PC-3 (cell line): ENCODE data around the gene SALL4. TPM values are rescaled to one million over a fixed set of nuclear protein-coding genes. Genes with fewer than 3 reads are reported as not detected.

Experiments used
- ATAC-seq: fragments of 200-7000 bp; cut with Tn5 transposase; 2 replicates; pipeline ENCODE4 v1.9.1; 2020; ENCODE audit warnings: mild to moderate bottlenecking, moderate library complexity
- BruUV-seq: library from RNA; stranded (reverse); fragments of 400-500 nt; replicated peaks from 2 replicates; lab custom pipeline; 2021; lab: Mats Ljungman, UMichigan
- CTCF ChIA-PET: fragments of 300-600 bp; sonication (Branson Sonifier 250); formaldehyde crosslinking; loops from one replicate; lab custom pipeline; 2022; ENCODE audit warnings: antibody characterized with exemption; lab: Charles Lee
- POLR2A ChIA-PET: fragments of 300-600 bp; sonication (Branson Sonifier 250); formaldehyde crosslinking; loops from one replicate; lab custom pipeline; 2022; ENCODE audit warnings: antibody characterized with exemption; ENCODE audit not compliant: unreplicated experiment; lab: Charles Lee
- DNase-seq: peaks from one replicate; pipeline ENCODE4 v3.0.0-alpha.2; 2015
- H2AFZ ChIP-seq: fragments of 300-600 bp; sonication (generic); 2 replicates; pipeline ENCODE4 v1.6.0; 2016; ENCODE audit warnings: antibody characterized with exemption, low read length
- H3F3A ChIP-seq: fragments of 300-600 bp; sonication (generic); one replicate; pipeline ENCODE4 v1.6.0; 2017; ENCODE audit warnings: antibody characterized with exemption, low read length, control low read depth, mild to moderate bottlenecking; ENCODE audit not compliant: unreplicated experiment
- H3K27ac ChIP-seq: fragments of 300-600 bp; sonication (generic); 2 replicates; pipeline ENCODE4 v1.5.1; 2016; ENCODE audit warnings: mild to moderate bottlenecking, low read length
- H3K27me3 ChIP-seq: fragments of 300-600 bp; sonication (generic); 2 replicates; pipeline ENCODE4 v1.6.1; 2016; ENCODE audit warnings: low read length, mixed read lengths
- H3K36me3 ChIP-seq: fragments of 300-600 bp; sonication (generic); 2 replicates; pipeline ENCODE4 v1.6.1; 2016; ENCODE audit warnings: low read depth, mixed run types, low read length, mixed read lengths
- H3K4me1 ChIP-seq: fragments of 300-600 bp; sonication (generic); 2 replicates; pipeline ENCODE4 v1.5.1; 2016; ENCODE audit warnings: low read length; ENCODE audit not compliant: insufficient read depth
- H3K4me2 ChIP-seq: fragments of 300-600 bp; sonication (generic); 2 replicates; pipeline ENCODE4 v1.6.0; 2016; ENCODE audit warnings: low read length
- H3K4me3 ChIP-seq: fragments of 300-600 bp; sonication (generic); 2 replicates; pipeline ENCODE4 v1.5.1; 2016; ENCODE audit warnings: mild to moderate bottlenecking, low read length, mixed read lengths
- H3K79me2 ChIP-seq: fragments of 300-600 bp; sonication (generic); 2 replicates; pipeline ENCODE4 v1.6.1; 2017; ENCODE audit warnings: low read length, mixed read lengths
- H3K9ac ChIP-seq: fragments of 300-600 bp; sonication (generic); 2 replicates; pipeline ENCODE4 v1.6.0; 2016; ENCODE audit warnings: mild to moderate bottlenecking, low read length
- H3K9me2 ChIP-seq: fragments of 300-600 bp; sonication (generic); replicated peaks from 2 replicates; pipeline ENCODE4 v1.6.1; 2016; ENCODE audit warnings: mixed run types, low read length, mixed read lengths
- H3K9me3 ChIP-seq: fragments of 300-600 bp; sonication (generic); 2 replicates; pipeline ENCODE4 v1.6.1; 2016; ENCODE audit warnings: low read length, mixed read lengths
- H4K20me1 ChIP-seq: fragments of 300-600 bp; sonication (generic); 2 replicates; pipeline ENCODE4 v1.6.1; 2016; ENCODE audit warnings: low read length, mixed read lengths
- CTCF ChIP-seq: fragments of 300-600 bp; sonication (generic); conservative IDR thresholded peaks from 2 replicates; pipeline ENCODE4 v1.5.1; 2017; ENCODE audit warnings: antibody characterized with exemption, low read depth, mild to moderate bottlenecking, low read length
- EZH2 ChIP-seq: fragments of 300-600 bp; sonication (generic); IDR thresholded peaks from one replicate; pipeline ENCODE4 v1.6.1; 2017; ENCODE audit warnings: antibody characterized with exemption, mild to moderate bottlenecking, low read length; ENCODE audit not compliant: unreplicated experiment
- EZH2phosphoT487 ChIP-seq: fragments of 300-600 bp; sonication (generic); IDR thresholded peaks from 2 replicates; pipeline ENCODE4 v1.6.1; 2018; ENCODE audit warnings: mild to moderate bottlenecking, antibody characterized with exemption, low read length, borderline replicate concordance
- intact Hi-C: fragments of 100-400 bp; cut with micrococcal nuclease; formaldehyde crosslinking; loops from 2 replicates; pipeline ENCODE4 v1.9.0; 2023
- total RNA-seq: library from RNA; depleted of rRNA; stranded (reverse); fragments of >200 nt; gene quantifications from 2 replicates; pipeline ENCODE4 v1.2.3, GENCODE V29; 2014; rRNA removed

SALL4 gene
- total RNA-seq, 1 experiment from 2014 or later = 3.1 TPM

- Histone ChIP-seq H3K9me3 (no peaks in the 10 kb centered on the region), H3K27me3 (no peaks in the 10 kb centered on the region), H2AFZ (no peak overlapping the region), H3K4me3 (no peak overlapping the region), H3K9me2 (no peaks in the 10 kb centered on the region), H3K4me2 (no peak overlapping the region), H3K79me2 (peaks cover 29% of the 10 kb centered on the region), H4K20me1 (no peaks in the 10 kb centered on the region), H3K9ac (no peak overlapping the region), H3K4me1 (peaks cover 23% of the 10 kb centered on the region), H3F3A (no peaks in the 10 kb centered on the region), H3K27ac (peak overlapping the region; percentile 21; the same call in 1 of the 2 replicates), H3K36me3 (no peaks in the 10 kb centered on the region)
- no peak for TF ChIP-seq CTCF
- TF ChIP-seq EZH2 = no peak
- no peak for TF ChIP-seq EZH2phosphoT487
- no peak for ATAC-seq
- ChIA-PET POLR2A (no interaction called here), CTCF (no interaction called here)
- DNase-seq = no peak
- intact Hi-C loops = no loop called here
- BruUV-seq = no TSS peak
These were observed 67.2 kb downstream of the SALL4 start for GRCh38 chr20:51734876-51735720.

- CTCF ChIA-PET = no interaction called here
- H3K4me3 ChIP-seq = no peak overlapping the region
- intact Hi-C loops = no loop called here
These were observed 69.3 kb downstream of the SALL4 start for GRCh38 chr20:51733070-51733469.

More at GRCh38 chr20:51733070-51733469, 69.3 kb downstream of the SALL4 start:
- TF ChIP-seq EZH2 (no peak), EZH2phosphoT487 (no peak), CTCF (no peak)
- BruUV-seq = no TSS peak
- no peak overlapping the region for H3K27ac ChIP-seq
- H2AFZ ChIP-seq = no peak overlapping the region
- peaks cover 11% of the 10 kb centered on the region for H3K4me1 ChIP-seq
- H3K4me2 ChIP-seq = no peak overlapping the region
- ATAC-seq (no peak), DNase-seq (no peak)
- H3F3A ChIP-seq = no peaks in the 10 kb centered on the region
- H3K27me3 ChIP-seq = no peaks in the 10 kb centered on the region
- no peaks in the 10 kb centered on the region for H3K9me3 ChIP-seq
- POLR2A ChIA-PET = no interaction called here
- H3K9me2 ChIP-seq = no peaks in the 10 kb centered on the region
- no peak overlapping the region for H3K9ac ChIP-seq
- no peaks in the 10 kb centered on the region for H3K36me3 ChIP-seq
- H4K20me1 ChIP-seq = no peaks in the 10 kb centered on the region
- H3K79me2 ChIP-seq = peaks cover 22% of the 10 kb centered on the region; the same call in 1 of the 2 replicates

Other genes with a start within 250 kb of the SALL4 start
- 31.3 and 34.6 TPM in 2 replicates for gene ATP9A, start 34.1 kb downstream of the SALL4 start, total RNA-seq